HepG2 (cell line): Measurements from ENCODE around the gene SOX5. TPM values are rescaled to one million over a fixed set of nuclear protein-coding genes. Genes with fewer than 3 reads are reported as not detected.
A peak's percentile ranks its signal among the peaks of the same experiment; 100 is the strongest.

Experiments
- AGO2 ChIP-seq: fragments of 200-400 bp; formaldehyde crosslinking; optimal IDR thresholded peaks from 2 replicates; pipeline ENCODE3; 2017; ENCODE audit warnings: mild to moderate bottlenecking, low read depth, low read length, moderate library complexity
- ARID3A ChIP-seq: IDR thresholded peaks from 2 replicates; pipeline ENCODE4 v1.6.1; 2012; ENCODE audit warnings: low read depth, low read length, improper control_type of control experiment
- ATF4 ChIP-seq, 2 experiments: fragments of 450-650 bp in 1 of 2; sonication (generic) in 1 of 2; formaldehyde crosslinking; IDR thresholded peaks; 2 replicates each; pipeline versions ENCODE4 v1.5.0 to v1.8.0; 2020 to 2022; ENCODE audit warnings: mild to moderate bottlenecking in 1 of 2, missing genetic modification reagents in 1 of 2
- CCDC6 ChIP-seq: sonication (generic); formaldehyde crosslinking; IDR thresholded peaks from 2 replicates; pipeline ENCODE4 v1.8.1; 2022; ENCODE audit warnings: mild to moderate bottlenecking, missing genetic modification reagents, moderate library complexity
- CHCHD3 ChIP-seq: sonication (generic); formaldehyde crosslinking; IDR thresholded peaks from 2 replicates; pipeline ENCODE4 v1.8.0; 2022; ENCODE audit warnings: mild to moderate bottlenecking, missing genetic modification reagents, moderate library complexity
- CSRNP2 ChIP-seq: sonication (generic); formaldehyde crosslinking; conservative IDR thresholded peaks from 2 replicates; pipeline ENCODE4 v1.8.0; 2022; ENCODE audit warnings: low read depth, missing genetic modification reagents
- HNF4A ChIP-seq: sonication (generic); formaldehyde crosslinking; IDR thresholded peaks from 2 replicates; pipeline ENCODE4 v1.4.0; 2020; ENCODE audit warnings: missing genetic modification reagents
- IRF2 ChIP-seq: IDR thresholded peaks from 2 replicates; pipeline ENCODE4 v1.6.1; 2018; ENCODE audit warnings: missing genetic modification reagents, missing compliant biosample characterization
- KLF13 ChIP-seq: sonication (generic); formaldehyde crosslinking; IDR thresholded peaks from 2 replicates; pipeline ENCODE4 v1.4.0; 2020; ENCODE audit warnings: mild to moderate bottlenecking, missing genetic modification reagents
- KLF16 ChIP-seq, 2 experiments: sonication (generic) in 1 of 2; formaldehyde crosslinking in 1 of 2; IDR thresholded peaks; 2 replicates each; pipeline versions ENCODE4 v1.6.1 to v1.8.0; 2016 to 2023; ENCODE audit warnings: missing genetic modification reagents in 2 of 2, missing compliant biosample characterization in 1 of 2
- MTF1 ChIP-seq: sonication (generic); formaldehyde crosslinking; IDR thresholded peaks from 2 replicates; pipeline ENCODE4 v1.5.0; 2020; ENCODE audit warnings: missing genetic modification reagents
- SNAI1 ChIP-seq: sonication (generic); formaldehyde crosslinking; IDR thresholded peaks from 2 replicates; pipeline ENCODE4 v1.5.0; 2020; ENCODE audit warnings: mild to moderate bottlenecking, missing genetic modification reagents, borderline replicate concordance
- SSRP1 ChIP-seq: IDR thresholded peaks from 2 replicates; pipeline ENCODE4 v1.6.1; 2016; ENCODE audit warnings: control low read depth
- UBTF ChIP-seq: sonication (generic); formaldehyde crosslinking; IDR thresholded peaks from 2 replicates; pipeline ENCODE4 v1.4.0; 2020; ENCODE audit warnings: mild to moderate bottlenecking, missing genetic modification reagents
- ZNF136 ChIP-seq: sonication (generic); formaldehyde crosslinking; IDR thresholded peaks from 2 replicates; pipeline ENCODE4 v1.8.1; 2022; ENCODE audit warnings: low read depth, mild to moderate bottlenecking, moderate library complexity, missing genetic modification reagents
- ZNF296 ChIP-seq: sonication (generic); formaldehyde crosslinking; conservative IDR thresholded peaks from 2 replicates; pipeline ENCODE4 v1.5.0; 2020; ENCODE audit warnings: mild to moderate bottlenecking, missing genetic modification reagents
- ZNF589 ChIP-seq: sonication (generic); formaldehyde crosslinking; conservative IDR thresholded peaks from 2 replicates; pipeline ENCODE4 v1.8.0; 2022; ENCODE audit warnings: mild to moderate bottlenecking, moderate library complexity, missing genetic modification reagents
- ZNF614 ChIP-seq: IDR thresholded peaks from 2 replicates; pipeline ENCODE4 v1.6.1; 2018; ENCODE audit warnings: missing biosample characterization, missing genetic modification reagents, inconsistent platforms, borderline replicate concordance
- ZNF75D ChIP-seq: sonication (generic); formaldehyde crosslinking; IDR thresholded peaks from 2 replicates; pipeline ENCODE4 v1.8.1; 2023; ENCODE audit warnings: missing genetic modification reagents, mild to moderate bottlenecking, borderline replicate concordance
- polyA plus RNA-seq, 8 experiments: library from polyadenylated mRNA; depleted of rRNA in 3 of 8; stranded (reverse) in 7 of 8; unstranded in 1 of 8; fragments of >200 nt; fragmentation: Illumina TruSeq in 4 of 8; extraction: Trizol in 4 of 8; gene quantifications; 2 replicates each; pipeline versions ENCODE4 v1.2.1 to v1.2.3, GENCODE V29; 2011 to 2016; ENCODE audit warnings: low read depth in 4 of 8, missing spikeins in 1 of 8, mixed read lengths in 1 of 8; ENCODE audit not compliant: insufficient read depth in 1 of 8
- total RNA-seq, 5 experiments: library from RNA; depleted of rRNA; stranded (reverse); fragments of >200 nt; fragmentation: Illumina TruSeq; extraction: Trizol; gene quantifications; 2 replicates each; pipeline ENCODE4 v1.2.3, GENCODE V29; 2016; ENCODE audit warnings: low read depth in 1 of 5
- TF ChIP-seq, protein P1 (sequence below), 2 experiments: IDR thresholded peaks; 2 replicates each; pipeline ENCODE4 v1.6.1; 2011 to 2012; ENCODE audit warnings: low read length in 2 of 2, borderline replicate concordance in 1 of 2, low read depth in 1 of 2, mild to moderate bottlenecking in 1 of 2, moderate library complexity in 1 of 2

SOX5 gene
- total and polyA plus RNA-seq, 2 of the 13 experiments (the other 11 are each of a cell fraction or from before 2014, with no cell fraction given), result 18.5 to 76.4 TPM

DNA sequence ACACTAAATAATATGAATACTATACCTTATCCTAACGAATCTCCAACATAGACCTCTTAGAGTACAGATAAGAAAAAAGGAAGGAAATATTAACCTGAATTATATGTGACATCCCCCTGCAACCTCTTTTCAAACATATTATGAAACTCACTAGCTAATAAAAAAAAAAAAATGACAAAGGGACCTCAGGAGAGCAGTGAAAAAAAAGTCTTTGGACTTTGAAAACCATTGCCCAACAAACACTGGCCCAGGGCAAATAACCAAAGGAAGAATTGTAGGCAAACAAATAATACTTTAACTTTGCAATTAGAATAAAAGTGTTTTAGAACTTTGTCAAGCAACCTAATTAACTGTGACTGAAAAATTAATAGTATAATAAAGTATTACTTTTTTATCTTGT lies 7.7 kb downstream of the SOX5 start (continued):
- TF ChIP-seq IRF2 (CRISPR knock-in tag) (0 out of 2 replicates have a peak, but pooled peaks have one; percentile 25), UBTF (no peak), ARID3A (peak; percentile 90), KLF16 (CRISPR knock-in tag; IDR thresholded peaks at IDR 0.05) (peak in 1 of 2 experiments; percentile 15; a peak in 1 of 4 replicates), AGO2 (no peak), ZNF589 (CRISPR knock-in tag) (no peak), ZNF136 (no peak), KLF13 (CRISPR knock-in tag) (no peak), CSRNP2 (CRISPR knock-in tag) (no peak), SNAI1 (no peak), ZNF296 (CRISPR knock-in tag) (no peak), ZNF75D (CRISPR knock-in tag) (no peak), MTF1 (CRISPR knock-in tag) (0 out of 2 replicates have a peak, but pooled peaks have one; percentile 27), ZNF614 (CRISPR knock-in tag) (no peak), HNF4A (CRISPR knock-in tag) (peak; percentile 92), CHCHD3 (no peak), ATF4 (CRISPR knock-in tag; IDR thresholded peaks at IDR 0.05) (peak in 1 of 2 experiments; percentile 67; a peak in 2 of 4 replicates), CCDC6 (CRISPR knock-in tag) (no peak), SSRP1 (no peak)
- TF ChIP-seq, protein P1, sequence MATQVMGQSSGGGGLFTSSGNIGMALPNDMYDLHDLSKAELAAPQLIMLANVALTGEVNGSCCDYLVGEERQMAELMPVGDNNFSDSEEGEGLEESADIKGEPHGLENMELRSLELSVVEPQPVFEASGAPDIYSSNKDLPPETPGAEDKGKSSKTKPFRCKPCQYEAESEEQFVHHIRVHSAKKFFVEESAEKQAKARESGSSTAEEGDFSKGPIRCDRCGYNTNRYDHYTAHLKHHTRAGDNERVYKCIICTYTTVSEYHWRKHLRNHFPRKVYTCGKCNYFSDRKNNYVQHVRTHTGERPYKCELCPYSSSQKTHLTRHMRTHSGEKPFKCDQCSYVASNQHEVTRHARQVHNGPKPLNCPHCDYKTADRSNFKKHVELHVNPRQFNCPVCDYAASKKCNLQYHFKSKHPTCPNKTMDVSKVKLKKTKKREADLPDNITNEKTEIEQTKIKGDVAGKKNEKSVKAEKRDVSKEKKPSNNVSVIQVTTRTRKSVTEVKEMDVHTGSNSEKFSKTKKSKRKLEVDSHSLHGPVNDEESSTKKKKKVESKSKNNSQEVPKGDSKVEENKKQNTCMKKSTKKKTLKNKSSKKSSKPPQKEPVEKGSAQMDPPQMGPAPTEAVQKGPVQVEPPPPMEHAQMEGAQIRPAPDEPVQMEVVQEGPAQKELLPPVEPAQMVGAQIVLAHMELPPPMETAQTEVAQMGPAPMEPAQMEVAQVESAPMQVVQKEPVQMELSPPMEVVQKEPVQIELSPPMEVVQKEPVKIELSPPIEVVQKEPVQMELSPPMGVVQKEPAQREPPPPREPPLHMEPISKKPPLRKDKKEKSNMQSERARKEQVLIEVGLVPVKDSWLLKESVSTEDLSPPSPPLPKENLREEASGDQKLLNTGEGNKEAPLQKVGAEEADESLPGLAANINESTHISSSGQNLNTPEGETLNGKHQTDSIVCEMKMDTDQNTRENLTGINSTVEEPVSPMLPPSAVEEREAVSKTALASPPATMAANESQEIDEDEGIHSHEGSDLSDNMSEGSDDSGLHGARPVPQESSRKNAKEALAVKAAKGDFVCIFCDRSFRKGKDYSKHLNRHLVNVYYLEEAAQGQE (IDR thresholded peaks at IDR 0.05; ENCODE audit: borderline replicate concordance in 1 of 2, low read depth in 1 of 2, low read length in 2 of 2), result no peak
